ENCODE data around the gene HLCS.

DNA sequence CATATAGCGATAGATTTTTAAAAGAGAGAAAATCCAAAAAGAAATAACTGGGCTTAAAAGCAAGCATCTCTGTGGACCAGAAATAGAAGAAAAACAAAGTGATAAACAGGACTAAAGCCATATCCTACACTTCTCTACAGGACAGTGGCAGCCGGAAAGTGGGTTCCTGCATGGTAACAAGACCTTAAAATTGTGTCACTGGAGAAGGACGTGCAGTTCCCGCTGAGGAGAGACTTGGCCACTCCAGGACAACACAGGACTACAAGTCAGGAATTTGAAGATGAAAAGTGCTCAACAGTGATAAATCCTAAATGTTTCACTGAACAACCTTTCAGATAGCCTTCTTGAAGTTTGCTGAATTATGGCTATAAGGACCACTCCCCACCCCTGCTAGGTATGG, 1.9 kb upstream of the HLCS start:
- TF ChIP-seq, protein P1, sequence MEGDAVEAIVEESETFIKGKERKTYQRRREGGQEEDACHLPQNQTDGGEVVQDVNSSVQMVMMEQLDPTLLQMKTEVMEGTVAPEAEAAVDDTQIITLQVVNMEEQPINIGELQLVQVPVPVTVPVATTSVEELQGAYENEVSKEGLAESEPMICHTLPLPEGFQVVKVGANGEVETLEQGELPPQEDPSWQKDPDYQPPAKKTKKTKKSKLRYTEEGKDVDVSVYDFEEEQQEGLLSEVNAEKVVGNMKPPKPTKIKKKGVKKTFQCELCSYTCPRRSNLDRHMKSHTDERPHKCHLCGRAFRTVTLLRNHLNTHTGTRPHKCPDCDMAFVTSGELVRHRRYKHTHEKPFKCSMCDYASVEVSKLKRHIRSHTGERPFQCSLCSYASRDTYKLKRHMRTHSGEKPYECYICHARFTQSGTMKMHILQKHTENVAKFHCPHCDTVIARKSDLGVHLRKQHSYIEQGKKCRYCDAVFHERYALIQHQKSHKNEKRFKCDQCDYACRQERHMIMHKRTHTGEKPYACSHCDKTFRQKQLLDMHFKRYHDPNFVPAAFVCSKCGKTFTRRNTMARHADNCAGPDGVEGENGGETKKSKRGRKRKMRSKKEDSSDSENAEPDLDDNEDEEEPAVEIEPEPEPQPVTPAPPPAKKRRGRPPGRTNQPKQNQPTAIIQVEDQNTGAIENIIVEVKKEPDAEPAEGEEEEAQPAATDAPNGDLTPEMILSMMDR (IDR thresholded peaks at IDR 0.05; ENCODE audit: extremely low read depth in 1 of 2, insufficient read depth in 1 of 2, low read depth in 1 of 2, low read length in 2 of 2): no peak
- TF ChIP-seq FOS (IDR thresholded peaks at IDR 0.05; ENCODE audit: borderline replicate concordance, insufficient read depth, low read length): no peak

Measured in endothelial cell of umbilical vein (primary cell).